SIG-M5 treated with dmso at 0.1 percent for 504 hours (cell line): Measurements from ENCODE around the gene CHRM5.
A peak's percentile ranks its signal among the peaks of the same experiment; 100 is the strongest.

Experiments
- DNase-seq: peaks from one replicate; lab custom pipeline; 2025; ENCODE audit not compliant: unreplicated experiment; lab: John Stamatoyannopoulos, UW

Gene CHRM5

GRCh38 chr15:33968224-33968623, at the start of gene CHRM5:
Gene CHRM5, plus strand, starts transcription at chr15:33968497. Its CDS starts 94,221 bp downstream, at chr15:34062718.
- DNase-seq = no peak

GRCh38 chr15:33923446-33923845, 44.9 kb upstream of the CHRM5 start:
- DNase-seq = no peak

- DNase-seq = no peak
These were observed 42.0 kb upstream of the CHRM5 start for GRCh38 chr15:33926260-33926659.

- no peak for DNase-seq
These were observed 35.6 kb upstream of the CHRM5 start for GRCh38 chr15:33932734-33933133.

- DNase-seq = no peak
These were observed 33.9 kb upstream of the CHRM5 start for GRCh38 chr15:33934396-33934795.

GRCh38 chr15:33934921-33935320, 33.4 kb upstream of the CHRM5 start:
- no peak for DNase-seq

- no peak for DNase-seq
These were observed 26.8 kb upstream of the CHRM5 start for GRCh38 chr15:33941279-33942063.

- DNase-seq = no peak
These were observed 22.1 kb upstream of the CHRM5 start for GRCh38 chr15:33946152-33946551.

- DNase-seq = no peak
These were observed 12.4 kb upstream of the CHRM5 start for GRCh38 chr15:33955945-33956344.

- no peak for DNase-seq
These were observed 11.9 kb upstream of the CHRM5 start for GRCh38 chr15:33956397-33956796.

GRCh38 chr15:33959844-33960548, 8.3 kb upstream of the CHRM5 start:
- peak; percentile 28 for DNase-seq

GRCh38 chr15:33960549-33960935, 7.8 kb upstream of the CHRM5 start:
- no peak for DNase-seq

- peak; percentile 43 for DNase-seq
These were observed 4.2 kb upstream of the CHRM5 start for GRCh38 chr15:33963831-33964664.

GRCh38 chr15:33964665-33965040, 3.6 kb upstream of the CHRM5 start:
- no peak for DNase-seq

GRCh38 chr15:33968821-33969220, 524 bp downstream of the CHRM5 start:
- no peak for DNase-seq

- DNase-seq = no peak
These were observed 3.5 kb downstream of the CHRM5 start for GRCh38 chr15:33971811-33972210.

GRCh38 chr15:33975022-33975565, 6.8 kb downstream of the CHRM5 start:
- no peak for DNase-seq

GRCh38 chr15:33980159-33980558, 11.9 kb downstream of the CHRM5 start:
- DNase-seq = no peak

GRCh38 chr15:33982516-33982915, 14.2 kb downstream of the CHRM5 start:
- DNase-seq = no peak

GRCh38 chr15:33985287-33985686, 17.0 kb downstream of the CHRM5 start:
- no peak for DNase-seq

- no peak for DNase-seq
These were observed 17.5 kb downstream of the CHRM5 start for GRCh38 chr15:33985751-33986150.
